Measurements from ENCODE around the gene PLXNB1. TPM values are rescaled to one million over a fixed set of nuclear protein-coding genes. Genes with fewer than 3 reads are reported as not detected.
A peak's percentile ranks its signal among the peaks of the same experiment; 100 is the strongest.

The PLXNB1 gene
- total and polyA plus RNA-seq, 2 of the 13 experiments (the other 11 are each of a cell fraction or from before 2014, with no cell fraction given): 86.0 to 143 TPM

DNA sequence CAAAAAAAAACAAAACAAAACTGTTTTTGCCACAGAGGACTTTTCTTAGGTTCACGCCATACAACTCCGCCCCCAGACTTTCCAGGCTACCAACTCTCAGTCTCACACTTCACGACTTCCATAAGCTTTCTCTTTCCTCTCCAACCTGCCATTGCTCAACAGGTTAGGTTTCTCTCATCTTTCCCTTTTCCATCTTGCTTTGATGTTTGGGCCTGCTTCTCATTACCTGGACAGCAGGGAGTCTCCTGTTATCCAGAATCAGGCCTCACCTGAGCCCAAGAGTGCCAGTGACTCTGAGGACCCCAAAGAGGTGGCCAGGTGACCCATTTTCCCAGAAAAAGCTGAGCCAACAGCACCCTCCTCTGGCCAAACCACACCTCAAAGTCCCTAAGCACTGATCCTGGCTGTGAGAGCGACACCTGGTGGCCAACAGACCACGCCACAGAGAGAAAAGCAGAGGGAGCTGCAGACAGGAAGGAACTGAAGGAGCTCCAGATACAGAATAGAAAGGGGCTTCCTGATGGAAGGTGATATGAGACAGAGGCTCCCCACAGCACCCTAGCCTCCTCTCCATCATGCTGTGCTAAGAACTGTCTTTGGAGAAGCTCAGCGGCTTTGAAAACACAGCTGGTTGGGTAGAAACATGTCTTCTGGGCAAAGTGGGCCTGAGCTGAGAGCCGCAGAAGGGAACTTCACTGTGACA, 6.0 kb upstream of the PLXNB1 start (continued):
- TF ChIP-seq, protein P1, sequence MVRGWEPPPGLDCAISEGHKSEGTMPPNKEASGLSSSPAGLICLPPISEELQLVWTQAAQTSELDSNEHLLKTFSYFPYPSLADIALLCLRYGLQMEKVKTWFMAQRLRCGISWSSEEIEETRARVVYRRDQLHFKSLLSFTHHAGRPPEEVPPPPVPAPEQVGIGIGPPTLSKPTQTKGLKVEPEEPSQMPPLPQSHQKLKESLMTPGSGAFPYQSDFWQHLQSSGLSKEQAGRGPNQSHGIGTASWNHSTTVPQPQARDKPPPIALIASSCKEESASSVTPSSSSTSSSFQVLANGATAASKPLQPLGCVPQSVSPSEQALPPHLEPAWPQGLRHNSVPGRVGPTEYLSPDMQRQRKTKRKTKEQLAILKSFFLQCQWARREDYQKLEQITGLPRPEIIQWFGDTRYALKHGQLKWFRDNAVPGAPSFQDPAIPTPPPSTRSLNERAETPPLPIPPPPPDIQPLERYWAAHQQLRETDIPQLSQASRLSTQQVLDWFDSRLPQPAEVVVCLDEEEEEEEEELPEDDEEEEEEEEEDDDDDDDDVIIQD (CRISPR knock-in tag; IDR thresholded peaks at IDR 0.05; ENCODE audit: low read depth): 0 out of 2 replicates have a peak, but pooled peaks have one; percentile 37
- TF ChIP-seq RFXAP (CRISPR knock-in tag; IDR thresholded peaks at IDR 0.05; ENCODE audit: borderline replicate concordance) (0 out of 2 replicates have a peak, but pooled peaks have one; percentile 20), ZFP36L2 (CRISPR knock-in tag; IDR thresholded peaks at IDR 0.05) (0 out of 2 replicates have a peak, but pooled peaks have one; percentile 65), PCBP2 (optimal IDR thresholded peaks at IDR 0.05; ENCODE audit: low read depth, low read length, poor library complexity, severe bottlenecking) (no peak), ZBTB8A (CRISPR knock-in tag; IDR thresholded peaks at IDR 0.05; ENCODE audit: borderline replicate concordance, low read depth) (no peak), ELF3 (CRISPR knock-in tag; IDR thresholded peaks at IDR 0.05) (peak; percentile 63), TGIF2 (CRISPR knock-in tag; IDR thresholded peaks at IDR 0.05) (no peak), ZNF562 (CRISPR knock-in tag; IDR thresholded peaks at IDR 0.05; ENCODE audit: borderline replicate concordance) (no peak), ASH2L (IDR thresholded peaks at IDR 0.05; ENCODE audit: insufficient read length, low read depth, low read length) (peak; percentile 61), MAX (IDR thresholded peaks at IDR 0.05) (no peak), RCOR2 (CRISPR knock-in tag; IDR thresholded peaks at IDR 0.05) (peak; percentile 61; the same call in 1 of the 2 replicates), ZNF350 (CRISPR knock-in tag; IDR thresholded peaks at IDR 0.05; ENCODE audit: borderline replicate concordance, low read depth) (peak; percentile 68), ZHX1 (CRISPR knock-in tag; IDR thresholded peaks at IDR 0.05; ENCODE audit: low read depth) (no peak), KDM5A (IDR thresholded peaks at IDR 0.05; ENCODE audit: borderline replicate concordance, low read length) (no peak), NR2F6 (IDR thresholded peaks at IDR 0.05) (no peak), NR2F6 (CRISPR knock-in tag; IDR thresholded peaks at IDR 0.05) (peak; percentile 39; the same call in 1 of the 2 replicates), HOXA3 (CRISPR knock-in tag; IDR thresholded peaks at IDR 0.05) (peak; percentile 54; the same call in 1 of the 2 replicates), BCL6 (CRISPR knock-in tag; IDR thresholded peaks at IDR 0.05) (no peak), ZNF616 (CRISPR knock-in tag; IDR thresholded peaks at IDR 0.05; ENCODE audit: low read depth) (no peak), MEF2D (CRISPR knock-in tag; IDR thresholded peaks at IDR 0.05) (0 out of 2 replicates have a peak, but pooled peaks have one; percentile 53), TAF15 (IDR thresholded peaks at IDR 0.05; ENCODE audit: low read depth, low read length, poor library complexity, severe bottlenecking) (no peak)
- TF ChIP-seq, protein P2, sequence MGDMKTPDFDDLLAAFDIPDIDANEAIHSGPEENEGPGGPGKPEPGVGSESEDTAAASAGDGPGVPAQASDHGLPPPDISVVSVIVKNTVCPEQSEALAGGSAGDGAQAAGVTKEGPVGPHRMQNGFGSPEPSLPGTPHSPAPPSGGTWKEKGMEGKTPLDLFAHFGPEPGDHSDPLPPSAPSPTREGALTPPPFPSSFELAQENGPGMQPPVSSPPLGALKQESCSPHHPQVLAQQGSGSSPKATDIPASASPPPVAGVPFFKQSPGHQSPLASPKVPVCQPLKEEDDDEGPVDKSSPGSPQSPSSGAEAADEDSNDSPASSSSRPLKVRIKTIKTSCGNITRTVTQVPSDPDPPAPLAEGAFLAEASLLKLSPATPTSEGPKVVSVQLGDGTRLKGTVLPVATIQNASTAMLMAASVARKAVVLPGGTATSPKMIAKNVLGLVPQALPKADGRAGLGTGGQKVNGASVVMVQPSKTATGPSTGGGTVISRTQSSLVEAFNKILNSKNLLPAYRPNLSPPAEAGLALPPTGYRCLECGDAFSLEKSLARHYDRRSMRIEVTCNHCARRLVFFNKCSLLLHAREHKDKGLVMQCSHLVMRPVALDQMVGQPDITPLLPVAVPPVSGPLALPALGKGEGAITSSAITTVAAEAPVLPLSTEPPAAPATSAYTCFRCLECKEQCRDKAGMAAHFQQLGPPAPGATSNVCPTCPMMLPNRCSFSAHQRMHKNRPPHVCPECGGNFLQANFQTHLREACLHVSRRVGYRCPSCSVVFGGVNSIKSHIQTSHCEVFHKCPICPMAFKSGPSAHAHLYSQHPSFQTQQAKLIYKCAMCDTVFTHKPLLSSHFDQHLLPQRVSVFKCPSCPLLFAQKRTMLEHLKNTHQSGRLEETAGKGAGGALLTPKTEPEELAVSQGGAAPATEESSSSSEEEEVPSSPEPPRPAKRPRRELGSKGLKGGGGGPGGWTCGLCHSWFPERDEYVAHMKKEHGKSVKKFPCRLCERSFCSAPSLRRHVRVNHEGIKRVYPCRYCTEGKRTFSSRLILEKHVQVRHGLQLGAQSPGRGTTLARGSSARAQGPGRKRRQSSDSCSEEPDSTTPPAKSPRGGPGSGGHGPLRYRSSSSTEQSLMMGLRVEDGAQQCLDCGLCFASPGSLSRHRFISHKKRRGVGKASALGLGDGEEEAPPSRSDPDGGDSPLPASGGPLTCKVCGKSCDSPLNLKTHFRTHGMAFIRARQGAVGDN (CRISPR knock-in tag; IDR thresholded peaks at IDR 0.05): peak; percentile 26; the same call in 1 of the 2 replicates

All from HepG2 (cell line).